Panc1 (cell line): Measurements from ENCODE around the gene MARK2. TPM values are rescaled to one million over a fixed set of nuclear protein-coding genes. Genes with fewer than 3 reads are reported as not detected.

Experiments used
- ATAC-seq: fragments of 200-7000 bp; cut with Tn5 transposase; 2 replicates; pipeline ENCODE4 v1.9.1; 2020; ENCODE audit warnings: mild to moderate bottlenecking, moderate library complexity
- BruUV-seq: library from RNA; stranded (reverse); fragments of 400-500 nt; replicated peaks from 2 replicates; lab custom pipeline; 2021; lab: Mats Ljungman, UMichigan
- CTCF ChIA-PET: fragments of 300-600 bp; sonication (Branson Sonifier 250); formaldehyde crosslinking; loops from one replicate; lab custom pipeline; 2022; ENCODE audit warnings: antibody characterized with exemption; lab: Charles Lee
- POLR2A ChIA-PET: fragments of 300-600 bp; sonication (Branson Sonifier 250); formaldehyde crosslinking; loops from one replicate; lab custom pipeline; 2022; ENCODE audit warnings: antibody characterized with exemption; lab: Charles Lee
- DNase-seq: peaks from one replicate; pipeline ENCODE4 v3.0.0-alpha.2; 2010; ENCODE audit warnings: low read depth, low spot score
- H3K27ac ChIP-seq: 2 replicates; pipeline ENCODE4 v1.5.1; 2011; ENCODE audit warnings: mild to moderate bottlenecking, low read length, inconsistent platforms
- H3K27me3 ChIP-seq: fragments of 200-500 bp; sonication (Bioruptor generic); 2 replicates; pipeline ENCODE4 v1.6.0; 2014; ENCODE audit warnings: low read length, inconsistent platforms; ENCODE audit not compliant: control insufficient read depth, insufficient read depth
- H3K36me3 ChIP-seq: fragments of 200-500 bp; sonication (Bioruptor generic); 2 replicates; pipeline ENCODE4 v1.5.1; 2014; ENCODE audit warnings: inconsistent platforms, mild to moderate bottlenecking, low read length, moderate library complexity; ENCODE audit not compliant: control insufficient read depth, insufficient read depth
- H3K4me1 ChIP-seq: 2 replicates; pipeline ENCODE4 v1.5.1; 2011; ENCODE audit warnings: inconsistent platforms, mild to moderate bottlenecking, low read length, moderate library complexity; ENCODE audit not compliant: control insufficient read depth, insufficient read depth
- H3K4me3 ChIP-seq, 2 experiments: 2 replicates each; pipeline ENCODE4 v1.5.1; 2011 to 2012; ENCODE audit warnings: low read depth in 2 of 2, low read length in 2 of 2, mild to moderate bottlenecking in 2 of 2, inconsistent platforms in 1 of 2, moderate library complexity in 1 of 2
- H3K9me3 ChIP-seq: fragments of 200-500 bp; sonication (Bioruptor generic); 2 replicates; pipeline ENCODE4 v1.5.1; 2014; ENCODE audit warnings: low read depth, mild to moderate bottlenecking, inconsistent platforms, low read length, moderate library complexity; ENCODE audit not compliant: control insufficient read depth, insufficient read depth
- POLR2AphosphoS5 ChIP-seq: IDR thresholded peaks from 2 replicates; pipeline ENCODE4 v1.6.1; 2012; ENCODE audit warnings: mild to moderate bottlenecking, low read depth, low read length, moderate library complexity
- SIN3A ChIP-seq: IDR thresholded peaks from 2 replicates; pipeline ENCODE4 v1.6.1; 2012; ENCODE audit warnings: low read depth, mild to moderate bottlenecking, low read length, moderate library complexity, borderline replicate concordance; ENCODE audit not compliant: insufficient read depth
- TCF7L2 ChIP-seq: IDR thresholded peaks from 2 replicates; pipeline ENCODE4 v1.6.1; 2011; ENCODE audit warnings: mild to moderate bottlenecking, low read depth, low read length, inconsistent platforms
- in situ Hi-C: cut with HindIII; loops from 2 replicates; pipeline ENCODE4 v1.10.0; 2016; ENCODE audit warnings: low sequenced_read_pairs, low pct_unique_long_range_greater_than_20kb
- intact Hi-C: fragments of 100-400 bp; cut with micrococcal nuclease; formaldehyde crosslinking; loops from one replicate; pipeline ENCODE4 v1.10.0; 2022; ENCODE audit not compliant: unreplicated experiment
- total RNA-seq: library from RNA; stranded (reverse); gene quantifications from one replicate; pipeline ENCODE4 v1.2.1, GENCODE V29; 2021; ENCODE audit not compliant: unreplicated experiment
- TF ChIP-seq, protein P1 (sequence below), 2 experiments: IDR thresholded peaks; 2 replicates each; pipeline ENCODE4 v1.6.1; 2011 to 2012; ENCODE audit warnings: low read depth in 2 of 2, control low read depth in 1 of 2, low read length in 1 of 2, mild to moderate bottlenecking in 1 of 2, moderate library complexity in 1 of 2; ENCODE audit not compliant: insufficient read depth in 1 of 2
- TF ChIP-seq, protein P2 (sequence below): fragments of 450-650 bp; IDR thresholded peaks from 2 replicates; pipeline ENCODE4 v1.5.1; 2017; ENCODE audit warnings: mild to moderate bottlenecking

The MARK2 gene
- total RNA-seq, 1 experiment from 2014 or later: 41.1 TPM

DNA sequence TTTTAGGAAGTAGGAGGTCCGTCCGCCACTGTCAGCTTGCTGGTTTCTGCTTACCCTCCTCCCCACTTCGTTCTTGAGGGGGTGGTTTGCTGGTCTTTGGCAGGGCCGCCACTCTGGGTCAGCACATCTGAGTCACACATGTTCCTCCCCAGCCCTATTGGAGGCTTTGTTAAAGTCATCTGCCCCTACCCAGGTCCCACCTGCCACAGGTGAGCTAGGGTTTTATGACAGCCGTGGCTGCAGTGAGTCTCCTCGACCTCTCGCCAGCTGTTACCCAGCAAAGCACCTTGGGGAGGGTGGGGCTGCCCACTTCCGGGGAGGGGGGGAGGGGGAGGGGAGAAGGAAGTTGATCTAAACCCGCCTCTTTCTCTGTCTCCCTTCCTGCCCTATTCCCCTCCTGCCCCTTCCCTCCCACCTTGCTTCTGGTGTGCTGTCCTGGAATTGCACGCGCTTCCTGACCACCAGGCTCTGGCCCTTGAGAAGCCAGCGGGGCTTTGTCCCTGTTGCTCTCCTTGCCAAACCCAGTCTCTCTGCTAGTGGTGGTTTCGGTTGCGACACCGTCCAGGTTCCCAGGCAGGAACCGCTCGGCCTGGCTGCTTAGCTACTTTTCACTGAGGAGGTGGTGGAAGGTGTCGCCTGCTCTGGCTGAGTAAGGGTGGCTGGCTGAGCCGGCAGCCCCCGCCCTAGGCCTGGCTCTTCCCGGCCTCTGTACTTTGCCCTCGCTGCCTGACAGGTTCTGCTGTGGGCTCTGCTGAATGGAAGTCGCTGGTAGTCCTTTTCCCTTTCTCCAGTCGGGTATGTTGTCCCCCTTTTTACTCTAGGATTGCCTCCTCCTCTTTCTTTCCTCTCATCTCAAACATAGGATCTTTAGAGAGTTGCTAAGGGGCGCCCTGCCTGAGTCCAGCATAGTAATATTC, 49.5 kb downstream of the MARK2 start:
- H3K9me3 ChIP-seq: no peaks in the 10 kb centered on the region
- no peaks in the 10 kb centered on the region for H3K36me3 ChIP-seq
- peaks cover 20% of the 10 kb centered on the region for H3K4me1 ChIP-seq
- CTCF ChIA-PET: interaction anchor here (1.1 kb wide), 1 partner anchor 12 kb away, joined by 3 read pairs; no protein-coding TSS in a partner anchor
- TF ChIP-seq, protein P1, sequence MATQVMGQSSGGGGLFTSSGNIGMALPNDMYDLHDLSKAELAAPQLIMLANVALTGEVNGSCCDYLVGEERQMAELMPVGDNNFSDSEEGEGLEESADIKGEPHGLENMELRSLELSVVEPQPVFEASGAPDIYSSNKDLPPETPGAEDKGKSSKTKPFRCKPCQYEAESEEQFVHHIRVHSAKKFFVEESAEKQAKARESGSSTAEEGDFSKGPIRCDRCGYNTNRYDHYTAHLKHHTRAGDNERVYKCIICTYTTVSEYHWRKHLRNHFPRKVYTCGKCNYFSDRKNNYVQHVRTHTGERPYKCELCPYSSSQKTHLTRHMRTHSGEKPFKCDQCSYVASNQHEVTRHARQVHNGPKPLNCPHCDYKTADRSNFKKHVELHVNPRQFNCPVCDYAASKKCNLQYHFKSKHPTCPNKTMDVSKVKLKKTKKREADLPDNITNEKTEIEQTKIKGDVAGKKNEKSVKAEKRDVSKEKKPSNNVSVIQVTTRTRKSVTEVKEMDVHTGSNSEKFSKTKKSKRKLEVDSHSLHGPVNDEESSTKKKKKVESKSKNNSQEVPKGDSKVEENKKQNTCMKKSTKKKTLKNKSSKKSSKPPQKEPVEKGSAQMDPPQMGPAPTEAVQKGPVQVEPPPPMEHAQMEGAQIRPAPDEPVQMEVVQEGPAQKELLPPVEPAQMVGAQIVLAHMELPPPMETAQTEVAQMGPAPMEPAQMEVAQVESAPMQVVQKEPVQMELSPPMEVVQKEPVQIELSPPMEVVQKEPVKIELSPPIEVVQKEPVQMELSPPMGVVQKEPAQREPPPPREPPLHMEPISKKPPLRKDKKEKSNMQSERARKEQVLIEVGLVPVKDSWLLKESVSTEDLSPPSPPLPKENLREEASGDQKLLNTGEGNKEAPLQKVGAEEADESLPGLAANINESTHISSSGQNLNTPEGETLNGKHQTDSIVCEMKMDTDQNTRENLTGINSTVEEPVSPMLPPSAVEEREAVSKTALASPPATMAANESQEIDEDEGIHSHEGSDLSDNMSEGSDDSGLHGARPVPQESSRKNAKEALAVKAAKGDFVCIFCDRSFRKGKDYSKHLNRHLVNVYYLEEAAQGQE (IDR thresholded peaks at IDR 0.05; ENCODE audit: insufficient read depth in 1 of 2, low read depth in 2 of 2, low read length in 1 of 2): no peak
- BruUV-seq: no TSS peak
- in situ Hi-C loops: no loop called here
- POLR2A ChIA-PET: no interaction called here
- intact Hi-C loops: no loop called here
- no peaks in the 10 kb centered on the region for H3K27me3 ChIP-seq
- DNase-seq (no peak), ATAC-seq (peak; percentile 43)
- H3K27ac ChIP-seq: peak overlapping the region; percentile 74
- H3K4me3 ChIP-seq: peak overlapping the region; percentile 18 to 46

DNA sequence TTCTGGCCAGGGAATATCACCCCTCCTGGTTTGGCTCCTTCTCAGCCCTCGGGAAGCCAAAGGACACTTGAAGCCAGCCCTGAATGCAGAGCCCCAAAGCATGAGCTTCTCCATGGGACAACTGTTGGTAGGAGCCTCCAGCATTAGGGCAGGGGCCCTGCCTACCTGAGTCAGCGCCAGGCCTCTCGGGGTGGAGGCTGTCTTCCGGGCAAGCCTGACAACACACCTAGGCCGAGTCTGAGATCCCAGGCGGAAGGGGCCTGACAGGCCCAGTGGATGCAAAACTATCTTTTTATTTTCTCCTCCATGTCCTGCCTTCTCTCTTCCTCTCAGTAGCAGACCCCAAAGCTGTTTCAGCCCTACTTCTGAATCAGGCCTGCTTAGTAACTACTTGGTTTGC, 50.4 kb downstream of the MARK2 start:
- no peak for ATAC-seq
- POLR2A ChIA-PET: no interaction called here
- TF ChIP-seq, protein P2, sequence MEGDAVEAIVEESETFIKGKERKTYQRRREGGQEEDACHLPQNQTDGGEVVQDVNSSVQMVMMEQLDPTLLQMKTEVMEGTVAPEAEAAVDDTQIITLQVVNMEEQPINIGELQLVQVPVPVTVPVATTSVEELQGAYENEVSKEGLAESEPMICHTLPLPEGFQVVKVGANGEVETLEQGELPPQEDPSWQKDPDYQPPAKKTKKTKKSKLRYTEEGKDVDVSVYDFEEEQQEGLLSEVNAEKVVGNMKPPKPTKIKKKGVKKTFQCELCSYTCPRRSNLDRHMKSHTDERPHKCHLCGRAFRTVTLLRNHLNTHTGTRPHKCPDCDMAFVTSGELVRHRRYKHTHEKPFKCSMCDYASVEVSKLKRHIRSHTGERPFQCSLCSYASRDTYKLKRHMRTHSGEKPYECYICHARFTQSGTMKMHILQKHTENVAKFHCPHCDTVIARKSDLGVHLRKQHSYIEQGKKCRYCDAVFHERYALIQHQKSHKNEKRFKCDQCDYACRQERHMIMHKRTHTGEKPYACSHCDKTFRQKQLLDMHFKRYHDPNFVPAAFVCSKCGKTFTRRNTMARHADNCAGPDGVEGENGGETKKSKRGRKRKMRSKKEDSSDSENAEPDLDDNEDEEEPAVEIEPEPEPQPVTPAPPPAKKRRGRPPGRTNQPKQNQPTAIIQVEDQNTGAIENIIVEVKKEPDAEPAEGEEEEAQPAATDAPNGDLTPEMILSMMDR: no peak
- TF ChIP-seq, protein P1 (IDR thresholded peaks at IDR 0.05; ENCODE audit: insufficient read depth in 1 of 2, low read depth in 2 of 2, low read length in 1 of 2): no peak
- TF ChIP-seq POLR2AphosphoS5 (no peak), TCF7L2 (no peak), SIN3A (no peak)
- H3K27ac ChIP-seq: no peak overlapping the region
- no peaks in the 10 kb centered on the region for H3K27me3 ChIP-seq
- DNase-seq: no peak
- CTCF ChIA-PET: interaction anchor here (1.1 kb wide), 1 partner anchor 11 kb away, joined by 3 read pairs; no protein-coding TSS in a partner anchor
- H3K4me1 ChIP-seq: peaks cover 15% of the 10 kb centered on the region
- intact Hi-C loops: no loop called here
- H3K36me3 ChIP-seq: no peaks in the 10 kb centered on the region
- H3K4me3 ChIP-seq: no peak overlapping the region
- in situ Hi-C loops: no loop called here
- H3K9me3 ChIP-seq: no peaks in the 10 kb centered on the region
- BruUV-seq: no TSS peak
